ENCODE measurements around the gene DTNB.

DNA sequence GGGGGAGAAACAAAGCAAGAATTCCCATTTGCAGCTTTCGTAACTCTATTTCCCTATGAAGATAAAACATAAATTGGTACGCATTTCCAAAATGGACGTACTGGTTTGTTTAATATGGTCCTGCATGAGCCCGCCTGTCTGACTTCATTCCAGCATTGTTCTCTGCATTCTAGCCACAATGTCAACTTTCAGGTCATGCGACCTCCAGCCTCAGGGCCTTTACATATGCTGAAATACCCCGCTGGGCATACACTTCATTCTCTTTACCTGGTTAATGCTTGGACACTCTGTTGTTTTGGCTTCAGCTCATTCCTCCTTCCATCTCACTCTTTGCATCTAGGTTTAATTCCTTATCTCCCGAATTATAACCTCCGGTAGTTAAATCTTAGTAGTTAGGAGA, 227.9 kb downstream of the DTNB start:
- TF ChIP-seq TAF1 (IDR thresholded peaks at IDR 0.05; ENCODE audit: borderline replicate concordance, insufficient read depth, low read length) (no peak), REST (IDR thresholded peaks at IDR 0.05; ENCODE audit: insufficient read depth in 1 of 2, low read depth in 2 of 2, low read length in 2 of 2) (no peak), SIN3A (IDR thresholded peaks at IDR 0.05; ENCODE audit: borderline replicate concordance, insufficient read depth, low read length) (no peak), POLR2AphosphoS5 (IDR thresholded peaks at IDR 0.05; ENCODE audit: low read depth, low read length) (no peak), FOXP2 (optimal IDR thresholded peaks at IDR 0.05; ENCODE audit: borderline replicate concordance, extremely low read depth, extremely low read length, insufficient read depth) (no peak)

Measured in PFSK-1 (cell line).